Uterus (tissue), 4 donors: ENCODE results near the gene NOP9. TPM values are rescaled to one million over a fixed set of nuclear protein-coding genes. Genes with fewer than 3 reads are reported as not detected.

Experiments used
- DNase-seq, 2 donors: peaks; one replicate each; pipeline ENCODE4 v3.0.0-alpha.2; 2019 to 2020
- H3K27ac ChIP-seq, 2 donors: fragments of 200-600 bp; sonication (generic); 1 replicate in 1 of 2; 2 replicates in 1 of 2; pipeline ENCODE4 v1.5.1; 2016 to 2018
- H3K27me3 ChIP-seq, 2 donors: fragments of 200-600 bp; sonication (generic); one replicate each; pipeline ENCODE4 v1.5.1; 2018 to 2019; ENCODE audit warnings: control low read depth in 1 of 2
- H3K36me3 ChIP-seq, 2 donors: fragments of 200-600 bp; sonication (generic); one replicate each; pipeline ENCODE4 v1.5.1; 2019; ENCODE audit warnings: control low read depth in 1 of 2
- H3K4me1 ChIP-seq, 2 donors: fragments of 200-600 bp; sonication (generic); one replicate each; pipeline ENCODE4 v1.5.1; 2018 to 2019; ENCODE audit warnings: control low read depth in 1 of 2
- H3K4me3 ChIP-seq, 2 donors: fragments of 200-600 bp; sonication (generic); 1 replicate in 1 of 2; 2 replicates in 1 of 2; pipeline ENCODE4 v1.5.1; 2018 to 2019; ENCODE audit warnings: mild to moderate bottlenecking in 1 of 2
- H3K9me3 ChIP-seq, 2 donors: fragments of 200-600 bp; sonication (generic); one replicate each; pipeline ENCODE4 v1.5.1; 2019; ENCODE audit warnings: control low read depth in 1 of 2
- CTCF ChIP-seq, 4 experiments: fragments of 200-600 bp in 2 of 4; fragments of 450-650 bp in 2 of 4; sonication (generic) in 2 of 4; IDR thresholded peaks; one replicate each; pipeline ENCODE4 v1.5.1; 2016 to 2019; ENCODE audit warnings: antibody characterized with exemption in 4 of 4, mild to moderate bottlenecking in 2 of 4, moderate library complexity in 1 of 4
- POLR2A ChIP-seq, 2 donors: fragments of 450-650 bp; IDR thresholded peaks; one replicate each; pipeline ENCODE4 v1.6.1; 2016; ENCODE audit warnings: antibody characterized with exemption in 2 of 2, mild to moderate bottlenecking in 1 of 2, moderate library complexity in 1 of 2
- intact Hi-C: fragments of 100-400 bp; cut with DNase I; formaldehyde crosslinking; loops from one replicate; pipeline ENCODE4 v1.15.1; 2023; ENCODE audit warnings: low total_unique reads
- total RNA-seq, 4 donors: library from RNA; depleted of rRNA in 3 of 4; stranded (reverse); fragments of >200 nt in 3 of 4; gene quantifications; one replicate each; pipeline versions ENCODE4 v1.1.0 to v1.2.4, GENCODE V29; 2014 to 2023
- donor health status: DM: yes; HTN: yes; CAD: no.

The NOP9 gene
- total RNA-seq, 4 donors from 2014 or later: 5.0 to 23.5 (median 22.5) TPM

GRCh38 chr14:24274101-24274543 lies 25.5 kb upstream of the NOP9 start:
- DNase-seq: no peak
- Histone ChIP-seq H3K36me3 (no peaks in the 10 kb centered on the region), H3K4me3 (no peak overlapping the region), H3K9me3 (no peaks in the 10 kb centered on the region), H3K27ac (no peak overlapping the region), H3K27me3 (no peaks in the 10 kb centered on the region), H3K4me1 (no peaks in the 10 kb centered on the region)
- no peak for TF ChIP-seq POLR2A (IDR thresholded peaks at IDR 0.05)
- no peak for TF ChIP-seq CTCF (IDR thresholded peaks at IDR 0.05)
- intact Hi-C loops: no loop called here

- DNase-seq: no peak
- Histone ChIP-seq H3K36me3 (no peaks in the 10 kb centered on the region), H3K27me3 (no peaks in the 10 kb centered on the region), H3K4me3 (no peak overlapping the region), H3K27ac (no peak overlapping the region), H3K9me3 (no peaks in the 10 kb centered on the region), H3K4me1 (no peaks in the 10 kb centered on the region)
- intact Hi-C loops: no loop called here
- TF ChIP-seq CTCF (IDR thresholded peaks at IDR 0.05) (no peak), POLR2A (IDR thresholded peaks at IDR 0.05) (no peak)
These were observed 22.6 kb upstream of the NOP9 start for GRCh38 chr14:24277071-24277470.

GRCh38 chr14:24277606-24278321 lies 21.9 kb upstream of the NOP9 start:
- intact Hi-C loops: no loop called here
- TF ChIP-seq POLR2A (IDR thresholded peaks at IDR 0.05) (no peak), CTCF (IDR thresholded peaks at IDR 0.05) (no peak)
- H3K27ac ChIP-seq: no peak overlapping the region
- no peaks in the 10 kb centered on the region for H3K4me1 ChIP-seq
- no peak overlapping the region for H3K4me3 ChIP-seq
- H3K9me3 ChIP-seq: no peaks in the 10 kb centered on the region
- no peak for DNase-seq
- H3K36me3 ChIP-seq: no peaks in the 10 kb centered on the region
- H3K27me3 ChIP-seq: no peaks in the 10 kb centered on the region

- intact Hi-C loops: no loop called here
- no peak for TF ChIP-seq CTCF (IDR thresholded peaks at IDR 0.05)
- no peak for TF ChIP-seq POLR2A (IDR thresholded peaks at IDR 0.05)
- Histone ChIP-seq H3K4me3 (no peak overlapping the region), H3K27ac (no peak overlapping the region), H3K9me3 (no peaks in the 10 kb centered on the region), H3K4me1 (no peaks in the 10 kb centered on the region), H3K36me3 (no peaks in the 10 kb centered on the region), H3K27me3 (no peaks in the 10 kb centered on the region)
- no peak for DNase-seq
These were observed 21.2 kb upstream of the NOP9 start for GRCh38 chr14:24278424-24278823.

- Histone ChIP-seq H3K4me1 (no peaks in the 10 kb centered on the region), H3K9me3 (no peaks in the 10 kb centered on the region), H3K4me3 (no peak overlapping the region), H3K36me3 (no peaks in the 10 kb centered on the region), H3K27me3 (no peaks in the 10 kb centered on the region), H3K27ac (no peak overlapping the region)
- intact Hi-C loops: no loop called here
- no peak for TF ChIP-seq POLR2A (IDR thresholded peaks at IDR 0.05)
- no peak for TF ChIP-seq CTCF (IDR thresholded peaks at IDR 0.05)
- no peak for DNase-seq
These were observed 20.1 kb upstream of the NOP9 start for GRCh38 chr14:24279301-24280186.
